NB4 (cell line): ENCODE results near the gene HOXB13.
A peak's percentile ranks its signal among the peaks of the same experiment; 100 is the strongest.
"Not testable (repeated sequence)": the region's sequence is repeated elsewhere in the genome, so short reads cannot be mapped to it uniquely, and the experiment has no call there.

Experiments
- DNase-seq: peaks from one replicate; pipeline ENCODE4 v3.0.0; 2010; ENCODE audit warnings: low read depth
- H3K4me3 ChIP-seq: one replicate; pipeline ENCODE4 v1.5.1; 2011; ENCODE audit warnings: mild to moderate bottlenecking, low read depth, low read length, moderate library complexity
- CTCF ChIP-seq: IDR thresholded peaks from one replicate; pipeline ENCODE4 v1.5.1; 2012; ENCODE audit warnings: low read depth, low read length
- MAX ChIP-seq: IDR thresholded peaks from 2 replicates; pipeline ENCODE4 v1.6.1; 2011; ENCODE audit warnings: low read depth, low read length
- MYC ChIP-seq: IDR thresholded peaks from 2 replicates; pipeline ENCODE4 v1.6.1; 2011; ENCODE audit warnings: low read depth, low read length
- POLR2A ChIP-seq: IDR thresholded peaks from 2 replicates; pipeline ENCODE4 v1.6.1; 2011; ENCODE audit warnings: mild to moderate bottlenecking; ENCODE audit not compliant: insufficient read length; ENCODE audit errors: extremely low read depth

The HOXB13 gene

GRCh38 chr17:48718227-48718760 lies 10.3 kb downstream of the HOXB13 start:
- DNase-seq = no peak
- no peak for TF ChIP-seq CTCF
- TF ChIP-seq POLR2A = no peak
- no peak for TF ChIP-seq MAX
- TF ChIP-seq MYC = no peak
- H3K4me3 ChIP-seq = no peak overlapping the region

GRCh38 chr17:48717367-48718226 lies 11.0 kb downstream of the HOXB13 start:
- TF ChIP-seq CTCF = no peak
- no peak for TF ChIP-seq POLR2A
- TF ChIP-seq MYC = no peak
- no peak for TF ChIP-seq MAX
- no peak for DNase-seq
- H3K4me3 ChIP-seq = no peak overlapping the region

- DNase-seq, H3K4me3 ChIP-seq: not testable (repeated sequence)
These were observed 12.0 kb downstream of the HOXB13 start for GRCh38 chr17:48716549-48716948.

- no peak overlapping the region for H3K4me3 ChIP-seq
- no peak for TF ChIP-seq POLR2A
- TF ChIP-seq MAX = no peak
- no peak for TF ChIP-seq MYC
- no peak for TF ChIP-seq CTCF
- DNase-seq = peak; percentile 30
These were observed 12.8 kb downstream of the HOXB13 start for GRCh38 chr17:48715496-48716399.

- no peak for DNase-seq
- H3K4me3 ChIP-seq = no peak overlapping the region
- TF ChIP-seq MYC = no peak
- no peak for TF ChIP-seq POLR2A
- TF ChIP-seq MAX = no peak
- TF ChIP-seq CTCF = no peak
These were observed 17.4 kb downstream of the HOXB13 start for GRCh38 chr17:48711128-48711527.
